ENCODE data around the gene NXN.

DNA sequence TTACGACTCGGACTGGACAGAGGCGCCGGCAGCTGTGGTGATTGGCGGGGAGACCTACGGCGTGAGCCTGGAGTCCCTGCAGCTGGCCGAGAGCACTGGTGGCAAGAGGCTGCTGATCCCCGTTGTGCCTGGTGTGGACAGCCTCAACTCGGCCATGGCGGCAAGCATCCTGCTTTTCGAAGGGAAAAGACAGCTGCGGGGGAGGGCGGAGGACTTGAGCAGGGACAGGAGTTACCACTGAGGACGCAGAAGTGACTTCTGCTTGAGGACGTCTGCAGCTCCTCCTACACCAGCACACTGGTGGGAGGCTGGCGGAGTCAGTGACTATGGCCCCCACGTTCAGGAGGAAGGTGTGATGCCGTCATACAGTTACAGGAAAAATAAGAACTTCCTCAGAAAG lies 187.7 kb downstream of the NXN start:
- TF ChIP-seq, protein P1, sequence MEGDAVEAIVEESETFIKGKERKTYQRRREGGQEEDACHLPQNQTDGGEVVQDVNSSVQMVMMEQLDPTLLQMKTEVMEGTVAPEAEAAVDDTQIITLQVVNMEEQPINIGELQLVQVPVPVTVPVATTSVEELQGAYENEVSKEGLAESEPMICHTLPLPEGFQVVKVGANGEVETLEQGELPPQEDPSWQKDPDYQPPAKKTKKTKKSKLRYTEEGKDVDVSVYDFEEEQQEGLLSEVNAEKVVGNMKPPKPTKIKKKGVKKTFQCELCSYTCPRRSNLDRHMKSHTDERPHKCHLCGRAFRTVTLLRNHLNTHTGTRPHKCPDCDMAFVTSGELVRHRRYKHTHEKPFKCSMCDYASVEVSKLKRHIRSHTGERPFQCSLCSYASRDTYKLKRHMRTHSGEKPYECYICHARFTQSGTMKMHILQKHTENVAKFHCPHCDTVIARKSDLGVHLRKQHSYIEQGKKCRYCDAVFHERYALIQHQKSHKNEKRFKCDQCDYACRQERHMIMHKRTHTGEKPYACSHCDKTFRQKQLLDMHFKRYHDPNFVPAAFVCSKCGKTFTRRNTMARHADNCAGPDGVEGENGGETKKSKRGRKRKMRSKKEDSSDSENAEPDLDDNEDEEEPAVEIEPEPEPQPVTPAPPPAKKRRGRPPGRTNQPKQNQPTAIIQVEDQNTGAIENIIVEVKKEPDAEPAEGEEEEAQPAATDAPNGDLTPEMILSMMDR (IDR thresholded peaks at IDR 0.05) = no peak
- TF ChIP-seq POLR2A (IDR thresholded peaks at IDR 0.05) = no peak
